Thyroid gland (tissue), 4 donors: ENCODE data around the gene HDAC11.

Experiments
- CTCF ChIP-seq, 6 experiments: fragments of 200-600 bp in 3 of 6; fragments of 450-650 bp in 3 of 6; sonication (generic) in 3 of 6; IDR thresholded peaks; one replicate each; pipeline ENCODE4 v1.5.1; 2016 to 2019; ENCODE audit warnings: antibody characterized with exemption in 6 of 6, mild to moderate bottlenecking in 2 of 6, inconsistent platforms in 1 of 6, moderate library complexity in 1 of 6
- POLR2A ChIP-seq, 2 donors: fragments of 450-650 bp; IDR thresholded peaks; one replicate each; pipeline ENCODE4 v1.6.1; 2017; ENCODE audit warnings: antibody characterized with exemption in 2 of 2, mild to moderate bottlenecking in 2 of 2, moderate library complexity in 1 of 2

DNA sequence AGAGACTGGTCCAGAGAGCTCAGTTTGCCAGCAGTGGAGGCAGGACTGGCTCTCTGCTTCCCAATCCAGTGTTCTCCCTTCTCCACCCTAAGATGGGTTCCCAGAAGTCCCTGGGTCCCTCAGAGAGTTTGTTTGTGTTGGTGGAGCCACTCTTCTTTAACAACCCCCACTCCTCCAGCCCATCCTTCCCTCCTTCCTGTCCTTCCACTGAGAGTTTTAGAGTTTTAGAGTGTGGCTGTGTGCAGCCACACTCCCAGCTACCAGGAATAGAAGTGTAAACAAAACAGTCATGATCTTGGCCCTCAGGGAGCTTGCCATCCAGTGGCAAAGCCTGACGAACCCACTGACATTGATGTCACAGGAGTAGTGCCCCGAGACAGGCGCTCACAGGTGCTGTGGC, 56.3 kb downstream of the HDAC11 start:
- TF ChIP-seq CTCF (IDR thresholded peaks at IDR 0.05) = no peak
- no peak for TF ChIP-seq POLR2A (IDR thresholded peaks at IDR 0.05)
